ENCODE results near the gene CXCL6.

Gene CXCL6

DNA sequence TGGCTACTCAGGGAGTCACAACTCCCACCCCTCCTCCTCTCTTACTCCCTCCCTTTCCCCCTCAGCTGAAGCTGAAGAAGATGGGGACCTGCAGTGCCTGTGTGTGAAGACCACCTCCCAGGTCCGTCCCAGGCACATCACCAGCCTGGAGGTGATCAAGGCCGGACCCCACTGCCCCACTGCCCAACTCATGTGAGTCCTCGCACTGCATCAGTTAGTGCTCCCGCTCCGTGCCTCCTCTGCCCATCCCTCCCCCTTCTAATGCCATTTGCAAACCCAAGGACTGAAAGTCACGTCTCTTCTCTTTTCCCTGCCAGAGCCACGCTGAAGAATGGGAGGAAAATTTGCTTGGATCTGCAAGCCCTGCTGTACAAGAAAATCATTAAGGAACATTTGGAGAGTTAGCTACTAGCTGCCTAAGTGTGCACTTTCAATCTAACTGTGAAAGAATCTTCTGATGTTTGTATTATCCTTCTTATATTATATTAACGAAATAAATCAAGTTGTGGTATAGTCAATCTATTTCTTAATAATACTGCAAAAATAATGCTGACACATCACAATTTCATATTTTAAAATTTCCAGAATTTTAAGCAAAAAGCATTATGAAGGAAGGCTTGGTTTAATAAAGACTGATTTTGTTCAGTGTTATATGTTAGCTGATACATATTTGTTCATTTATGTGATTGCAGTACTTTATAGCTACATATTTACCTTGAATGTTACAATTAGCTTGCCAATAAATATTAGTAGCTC lies 17.4 kb downstream of the CXCL6 start:
- Histone ChIP-seq H3K27me3 (replicated peaks) (no peaks in the 10 kb centered on the region), H3K4me3 (ENCODE audit: low read depth, low read length) (no peak overlapping the region), H3K36me3 (replicated peaks) (no peaks in the 10 kb centered on the region), H3K27ac (no peak overlapping the region)
- in situ Hi-C loops (cut with HindIII; ENCODE audit: low pct_ligation_motif_present, low sequenced_read_pairs) = no loop called here
- TF ChIP-seq, protein P1, sequence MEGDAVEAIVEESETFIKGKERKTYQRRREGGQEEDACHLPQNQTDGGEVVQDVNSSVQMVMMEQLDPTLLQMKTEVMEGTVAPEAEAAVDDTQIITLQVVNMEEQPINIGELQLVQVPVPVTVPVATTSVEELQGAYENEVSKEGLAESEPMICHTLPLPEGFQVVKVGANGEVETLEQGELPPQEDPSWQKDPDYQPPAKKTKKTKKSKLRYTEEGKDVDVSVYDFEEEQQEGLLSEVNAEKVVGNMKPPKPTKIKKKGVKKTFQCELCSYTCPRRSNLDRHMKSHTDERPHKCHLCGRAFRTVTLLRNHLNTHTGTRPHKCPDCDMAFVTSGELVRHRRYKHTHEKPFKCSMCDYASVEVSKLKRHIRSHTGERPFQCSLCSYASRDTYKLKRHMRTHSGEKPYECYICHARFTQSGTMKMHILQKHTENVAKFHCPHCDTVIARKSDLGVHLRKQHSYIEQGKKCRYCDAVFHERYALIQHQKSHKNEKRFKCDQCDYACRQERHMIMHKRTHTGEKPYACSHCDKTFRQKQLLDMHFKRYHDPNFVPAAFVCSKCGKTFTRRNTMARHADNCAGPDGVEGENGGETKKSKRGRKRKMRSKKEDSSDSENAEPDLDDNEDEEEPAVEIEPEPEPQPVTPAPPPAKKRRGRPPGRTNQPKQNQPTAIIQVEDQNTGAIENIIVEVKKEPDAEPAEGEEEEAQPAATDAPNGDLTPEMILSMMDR (IDR thresholded peaks at IDR 0.05; ENCODE audit: low read depth, low read length, missing control alignments) = no peak
- DNase-seq = no peak

DNA sequence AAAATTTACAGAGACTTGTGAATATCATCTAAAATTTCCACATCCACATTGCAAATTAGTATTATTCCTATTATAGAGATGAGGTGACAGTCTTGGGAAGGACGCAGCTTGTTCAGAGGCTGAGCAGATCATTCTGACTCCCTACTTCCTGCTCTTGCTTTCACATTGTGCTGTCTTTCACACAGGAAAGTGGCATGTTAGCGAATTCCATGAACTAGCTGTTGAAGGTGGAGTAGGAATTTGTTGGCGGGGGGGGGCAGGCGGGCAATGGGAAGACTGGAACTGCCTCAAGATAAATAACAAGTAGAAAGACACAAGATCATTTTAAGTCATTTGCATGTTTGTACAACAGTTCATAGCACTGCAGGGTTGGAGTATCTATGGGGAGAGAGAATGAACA lies 18.9 kb downstream of the CXCL6 start:
- TF ChIP-seq, protein P1 (IDR thresholded peaks at IDR 0.05; ENCODE audit: low read depth, low read length, missing control alignments) = no peak
- Histone ChIP-seq H3K36me3 (replicated peaks) (no peaks in the 10 kb centered on the region), H3K27me3 (replicated peaks) (no peaks in the 10 kb centered on the region), H3K27ac (no peak overlapping the region), H3K4me3 (ENCODE audit: low read depth, low read length) (no peak overlapping the region)
- no peak for DNase-seq
- in situ Hi-C loops (cut with HindIII; ENCODE audit: low pct_ligation_motif_present, low sequenced_read_pairs) = no loop called here

DNA sequence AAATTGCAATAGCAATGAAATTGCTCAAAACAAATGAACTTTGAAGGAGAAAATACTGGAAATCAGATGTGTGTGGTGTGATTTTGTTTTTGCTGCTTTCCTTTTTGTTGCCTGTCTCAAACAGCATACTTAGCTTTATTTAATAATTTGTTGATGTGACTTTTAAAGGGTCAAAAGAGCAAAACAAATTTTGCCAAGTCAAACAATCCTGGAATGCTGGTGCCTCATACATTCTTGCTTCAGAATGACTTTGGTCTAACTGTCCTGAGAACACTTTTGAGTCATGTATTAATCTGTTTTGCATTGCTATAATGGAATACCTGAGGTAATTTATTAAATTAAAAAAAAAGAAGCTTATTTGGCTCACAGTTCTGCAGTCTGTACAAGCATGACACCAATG lies 20.0 kb downstream of the CXCL6 start:
- Histone ChIP-seq H3K27ac (peak overlapping the region; percentile 56), H3K4me3 (ENCODE audit: low read depth, low read length) (no peak overlapping the region), H3K27me3 (replicated peaks) (no peaks in the 10 kb centered on the region), H3K36me3 (replicated peaks) (no peaks in the 10 kb centered on the region)
- peak; percentile 65 for DNase-seq
- TF ChIP-seq, protein P1 (IDR thresholded peaks at IDR 0.05; ENCODE audit: low read depth, low read length, missing control alignments) = no peak
- in situ Hi-C loops (cut with HindIII; ENCODE audit: low pct_ligation_motif_present, low sequenced_read_pairs) = no loop called here

DNA sequence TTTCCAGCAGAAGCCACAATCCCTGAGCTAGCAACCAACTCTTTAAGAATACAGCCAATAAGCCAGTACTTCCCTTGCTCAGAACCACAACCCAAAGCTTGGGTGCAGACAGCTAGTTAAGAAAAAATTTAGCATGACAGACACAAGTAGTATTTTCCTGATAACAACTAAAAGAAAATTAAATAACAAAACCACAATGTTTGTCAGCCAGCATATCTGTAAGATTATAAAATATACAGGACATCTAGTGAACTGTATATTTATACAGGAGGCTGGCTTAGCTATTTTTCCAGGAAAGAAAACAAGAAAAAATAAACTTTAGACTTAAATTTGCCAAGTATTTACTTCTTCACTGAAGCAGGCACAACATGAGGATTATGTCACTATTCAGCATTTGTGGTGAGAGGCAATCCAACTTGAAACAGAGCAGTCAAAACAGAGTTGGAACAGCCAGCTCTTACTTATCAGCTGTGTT lies 23.2 kb downstream of the CXCL6 start:
- TF ChIP-seq, protein P1 (IDR thresholded peaks at IDR 0.05; ENCODE audit: low read depth, low read length, missing control alignments) = no peak
- Histone ChIP-seq H3K27ac (peak overlapping the region; percentile 5), H3K36me3 (replicated peaks) (no peaks in the 10 kb centered on the region), H3K4me3 (ENCODE audit: low read depth, low read length) (no peak overlapping the region), H3K27me3 (replicated peaks) (no peaks in the 10 kb centered on the region)
- DNase-seq = peak; percentile 78
- in situ Hi-C loops (cut with HindIII; ENCODE audit: low pct_ligation_motif_present, low sequenced_read_pairs) = no loop called here

DNA sequence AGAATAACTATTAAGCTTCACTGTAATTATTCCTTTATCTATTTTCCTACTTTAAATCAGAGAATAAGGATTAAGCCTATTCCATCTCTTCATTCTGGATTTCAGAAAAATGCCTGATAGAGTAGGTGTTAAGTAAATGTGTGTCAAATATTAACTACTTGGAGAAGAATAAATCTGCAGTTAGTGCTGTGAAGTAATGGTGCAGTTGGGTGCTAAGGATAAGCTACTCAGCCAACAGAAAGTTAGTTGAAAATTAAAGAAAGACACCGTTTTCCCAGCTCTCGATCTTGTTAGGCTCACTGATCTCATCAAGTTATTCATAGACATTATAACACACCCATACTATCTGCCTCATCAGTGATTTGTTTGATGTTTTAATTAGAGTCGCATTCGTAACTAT lies 23.7 kb downstream of the CXCL6 start:
- TF ChIP-seq, protein P1 (IDR thresholded peaks at IDR 0.05; ENCODE audit: low read depth, low read length, missing control alignments) = no peak
- Histone ChIP-seq H3K4me3 (ENCODE audit: low read depth, low read length) (no peak overlapping the region), H3K36me3 (replicated peaks) (no peaks in the 10 kb centered on the region), H3K27ac (no peak overlapping the region), H3K27me3 (replicated peaks) (no peaks in the 10 kb centered on the region)
- no peak for DNase-seq
- in situ Hi-C loops (cut with HindIII; ENCODE audit: low pct_ligation_motif_present, low sequenced_read_pairs) = no loop called here

DNA sequence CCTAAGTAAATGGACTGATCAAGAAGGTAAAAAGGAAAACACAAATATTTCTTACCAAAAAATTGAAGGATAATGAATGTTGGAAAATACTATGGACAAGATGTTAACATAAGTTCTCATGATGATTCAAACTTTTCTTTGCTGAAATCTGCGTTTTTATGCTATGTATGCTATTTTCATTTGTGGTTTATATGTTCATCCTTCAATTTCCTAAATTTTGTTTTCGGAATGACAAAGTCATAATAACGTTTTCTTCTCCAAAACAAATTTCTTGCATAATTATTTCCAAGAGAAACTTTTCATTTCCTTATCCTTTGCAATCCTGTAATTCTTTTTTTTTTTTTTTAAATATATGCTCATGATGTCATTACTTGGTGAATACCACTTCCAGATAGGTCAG lies 24.4 kb downstream of the CXCL6 start:
- TF ChIP-seq, protein P1 (IDR thresholded peaks at IDR 0.05; ENCODE audit: low read depth, low read length, missing control alignments) = no peak
- no peak overlapping the region for H3K27ac ChIP-seq
- H3K36me3 ChIP-seq (replicated peaks) = no peaks in the 10 kb centered on the region
- no peaks in the 10 kb centered on the region for H3K27me3 ChIP-seq (replicated peaks)
- in situ Hi-C loops (cut with HindIII; ENCODE audit: low pct_ligation_motif_present, low sequenced_read_pairs) = no loop called here
- H3K4me3 ChIP-seq (ENCODE audit: low read depth, low read length) = no peak overlapping the region
- no peak for DNase-seq

All from brain microvascular endothelial cell (primary cell).